NB4 (cell line): ENCODE results near the gene GDAP1L1.
"Not testable (repeated sequence)": the region's sequence is repeated elsewhere in the genome, so short reads cannot be mapped to it uniquely, and the experiment has no call there.

ENCODE experiments used
- TF ChIP-seq, protein P1 (sequence below): IDR thresholded peaks from 2 replicates; pipeline ENCODE4 v1.6.1; 2011; ENCODE audit warnings: low read depth, low read length
- TF ChIP-seq, protein P2 (sequence below): IDR thresholded peaks from one replicate; pipeline ENCODE4 v1.5.1; 2012; ENCODE audit warnings: low read depth, low read length

DNA sequence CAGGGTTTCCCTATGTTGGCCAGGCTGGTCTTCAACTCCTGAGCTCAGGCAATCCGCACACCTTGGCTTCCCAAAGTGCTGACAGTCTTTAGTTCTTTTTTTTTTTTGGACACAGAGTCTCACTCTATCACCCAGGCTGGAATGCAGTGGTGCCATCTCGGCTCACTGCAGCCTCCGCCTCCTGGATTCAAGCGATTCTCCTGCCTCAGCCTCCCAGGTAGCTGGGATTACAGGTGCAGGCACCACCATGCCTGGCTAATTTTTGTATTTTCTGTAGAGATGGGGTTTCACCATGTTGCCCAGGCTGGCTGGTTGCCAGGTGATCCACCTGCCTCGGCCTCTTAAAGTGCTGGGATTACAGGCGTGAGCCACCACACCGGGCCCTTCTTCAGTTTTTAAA is 80.6 kb downstream of the GDAP1L1 start:
- TF ChIP-seq, protein P1, sequence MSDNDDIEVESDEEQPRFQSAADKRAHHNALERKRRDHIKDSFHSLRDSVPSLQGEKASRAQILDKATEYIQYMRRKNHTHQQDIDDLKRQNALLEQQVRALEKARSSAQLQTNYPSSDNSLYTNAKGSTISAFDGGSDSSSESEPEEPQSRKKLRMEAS, result not testable (repeated sequence)
- TF ChIP-seq, protein P2, sequence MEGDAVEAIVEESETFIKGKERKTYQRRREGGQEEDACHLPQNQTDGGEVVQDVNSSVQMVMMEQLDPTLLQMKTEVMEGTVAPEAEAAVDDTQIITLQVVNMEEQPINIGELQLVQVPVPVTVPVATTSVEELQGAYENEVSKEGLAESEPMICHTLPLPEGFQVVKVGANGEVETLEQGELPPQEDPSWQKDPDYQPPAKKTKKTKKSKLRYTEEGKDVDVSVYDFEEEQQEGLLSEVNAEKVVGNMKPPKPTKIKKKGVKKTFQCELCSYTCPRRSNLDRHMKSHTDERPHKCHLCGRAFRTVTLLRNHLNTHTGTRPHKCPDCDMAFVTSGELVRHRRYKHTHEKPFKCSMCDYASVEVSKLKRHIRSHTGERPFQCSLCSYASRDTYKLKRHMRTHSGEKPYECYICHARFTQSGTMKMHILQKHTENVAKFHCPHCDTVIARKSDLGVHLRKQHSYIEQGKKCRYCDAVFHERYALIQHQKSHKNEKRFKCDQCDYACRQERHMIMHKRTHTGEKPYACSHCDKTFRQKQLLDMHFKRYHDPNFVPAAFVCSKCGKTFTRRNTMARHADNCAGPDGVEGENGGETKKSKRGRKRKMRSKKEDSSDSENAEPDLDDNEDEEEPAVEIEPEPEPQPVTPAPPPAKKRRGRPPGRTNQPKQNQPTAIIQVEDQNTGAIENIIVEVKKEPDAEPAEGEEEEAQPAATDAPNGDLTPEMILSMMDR, result not testable (repeated sequence)
